HEK293 (cell line): ENCODE data around the gene LMNA.

ENCODE experiments used
- BCL11B ChIP-seq: fragments of 450-650 bp; formaldehyde crosslinking; IDR thresholded peaks from 2 replicates; pipeline ENCODE4 v1.5.1; 2016; ENCODE audit warnings: low read depth, missing biosample characterization, missing genetic modification characterization
- ELK4 ChIP-seq: IDR thresholded peaks from 2 replicates; pipeline ENCODE4 v1.6.1; 2011; ENCODE audit warnings: mild to moderate bottlenecking, low read depth, low read length, borderline replicate concordance
- GFI1B ChIP-seq: fragments of 450-650 bp; formaldehyde crosslinking; IDR thresholded peaks from 2 replicates; pipeline ENCODE4 v1.5.1; 2016; ENCODE audit warnings: missing biosample characterization, missing genetic modification characterization
- GLI2 ChIP-seq: fragments of 450-650 bp; formaldehyde crosslinking; IDR thresholded peaks from 2 replicates; pipeline ENCODE4; 2017; ENCODE audit warnings: missing biosample characterization, missing genetic modification characterization, low read depth, borderline replicate concordance
- PATZ1 ChIP-seq: fragments of 450-650 bp; formaldehyde crosslinking; IDR thresholded peaks from 2 replicates; pipeline ENCODE4 v1.5.1; 2016; ENCODE audit warnings: missing biosample characterization, missing genetic modification characterization
- SP7 ChIP-seq: fragments of 450-650 bp; formaldehyde crosslinking; IDR thresholded peaks from 2 replicates; pipeline ENCODE4 v1.5.1; 2016; ENCODE audit warnings: missing biosample characterization, missing genetic modification characterization
- TCF7L2 ChIP-seq: IDR thresholded peaks from 2 replicates; pipeline ENCODE4 v1.6.1; 2011; ENCODE audit warnings: low read depth, mild to moderate bottlenecking, inconsistent platforms, low read length, moderate library complexity, borderline replicate concordance
- ZBTB48 ChIP-seq: fragments of 450-650 bp; formaldehyde crosslinking; IDR thresholded peaks from 2 replicates; pipeline ENCODE4 v1.5.1; 2016; ENCODE audit warnings: missing biosample characterization, missing genetic modification characterization
- ZNF169 ChIP-seq: fragments of 450-650 bp; formaldehyde crosslinking; IDR thresholded peaks from 2 replicates; pipeline ENCODE4 v1.5.1; 2016; ENCODE audit warnings: missing biosample characterization, missing genetic modification characterization
- ZNF184 ChIP-seq: fragments of 450-650 bp; IDR thresholded peaks from 2 replicates; pipeline ENCODE4 v1.5.1; 2018; ENCODE audit warnings: missing biosample characterization, mild to moderate bottlenecking, missing genetic modification characterization
- ZNF202 ChIP-seq: fragments of 450-650 bp; formaldehyde crosslinking; IDR thresholded peaks from 2 replicates; pipeline ENCODE4 v1.5.1; 2016; ENCODE audit warnings: missing biosample characterization, missing genetic modification characterization, borderline replicate concordance
- ZNF23 ChIP-seq: fragments of 450-650 bp; formaldehyde crosslinking; IDR thresholded peaks from 2 replicates; pipeline ENCODE4 v1.5.1; 2016; ENCODE audit warnings: missing biosample characterization, missing genetic modification characterization, borderline replicate concordance
- ZNF449 ChIP-seq: fragments of 450-650 bp; formaldehyde crosslinking; IDR thresholded peaks from 2 replicates; pipeline ENCODE4 v1.5.1; 2017; ENCODE audit warnings: missing biosample characterization, mild to moderate bottlenecking, missing genetic modification characterization, moderate library complexity
- ZNF488 ChIP-seq: fragments of 450-650 bp; formaldehyde crosslinking; IDR thresholded peaks from 2 replicates; pipeline ENCODE4 v1.5.1; 2016; ENCODE audit warnings: missing biosample characterization, missing genetic modification characterization
- ZNF530 ChIP-seq: fragments of 450-650 bp; formaldehyde crosslinking; IDR thresholded peaks from 2 replicates; pipeline ENCODE4 v1.5.1; 2016; ENCODE audit warnings: low read depth, missing biosample characterization, missing genetic modification characterization
- ZNF560 ChIP-seq: fragments of 450-650 bp; formaldehyde crosslinking; IDR thresholded peaks from 2 replicates; pipeline ENCODE4 v1.5.1; 2017; ENCODE audit warnings: missing biosample characterization, missing genetic modification characterization, borderline replicate concordance
- ZNF561 ChIP-seq: fragments of 450-650 bp; IDR thresholded peaks from 2 replicates; pipeline ENCODE4 v1.5.1; 2018; ENCODE audit warnings: missing biosample characterization, missing genetic modification characterization, borderline replicate concordance
- ZNF585B ChIP-seq: fragments of 450-650 bp; formaldehyde crosslinking; IDR thresholded peaks from 2 replicates; pipeline ENCODE4 v1.5.1; 2016; ENCODE audit warnings: missing biosample characterization, missing genetic modification characterization
- ZNF596 ChIP-seq: fragments of 450-650 bp; IDR thresholded peaks from 2 replicates; pipeline ENCODE4 v1.5.0; 2018; ENCODE audit warnings: missing biosample characterization, mild to moderate bottlenecking, missing genetic modification characterization, moderate library complexity
- ZNF610 ChIP-seq: fragments of 450-650 bp; formaldehyde crosslinking; IDR thresholded peaks from 2 replicates; pipeline ENCODE4 v1.5.1; 2016; ENCODE audit warnings: missing biosample characterization, missing genetic modification characterization, borderline replicate concordance
- ZNF645 ChIP-seq: fragments of 450-650 bp; formaldehyde crosslinking; IDR thresholded peaks from 2 replicates; pipeline ENCODE4; 2016; ENCODE audit warnings: missing biosample characterization, missing genetic modification characterization
- ZNF664 ChIP-seq: fragments of 450-650 bp; formaldehyde crosslinking; IDR thresholded peaks from 2 replicates; pipeline ENCODE4 v1.5.1; 2016; ENCODE audit warnings: missing biosample characterization, missing genetic modification characterization
- ZNF677 ChIP-seq: fragments of 450-650 bp; IDR thresholded peaks from 2 replicates; pipeline ENCODE4 v1.5.0; 2018; ENCODE audit warnings: missing biosample characterization, mild to moderate bottlenecking, missing genetic modification characterization, moderate library complexity
- ZNF704 ChIP-seq: fragments of 450-650 bp; formaldehyde crosslinking; IDR thresholded peaks from 2 replicates; pipeline ENCODE4 v1.5.1; 2016; ENCODE audit warnings: missing biosample characterization, missing genetic modification characterization
- ZNF76 ChIP-seq: fragments of 450-650 bp; formaldehyde crosslinking; IDR thresholded peaks from 2 replicates; pipeline ENCODE4; 2016; ENCODE audit warnings: low read depth, missing biosample characterization, missing genetic modification characterization, borderline replicate concordance
- ZNF830 ChIP-seq: fragments of 450-650 bp; IDR thresholded peaks from 2 replicates; pipeline ENCODE4 v1.5.0; 2018; ENCODE audit warnings: missing biosample characterization, missing genetic modification characterization, low read depth, mild to moderate bottlenecking, moderate library complexity
- ZSCAN18 ChIP-seq: fragments of 450-650 bp; formaldehyde crosslinking; IDR thresholded peaks from 2 replicates; pipeline ENCODE4 v1.5.1; 2016; ENCODE audit warnings: missing biosample characterization, missing genetic modification characterization
- ZSCAN5A ChIP-seq: fragments of 450-650 bp; formaldehyde crosslinking; IDR thresholded peaks from 2 replicates; pipeline ENCODE4 v1.5.1; 2016; ENCODE audit warnings: missing biosample characterization, missing genetic modification characterization

LMNA gene

GRCh38 chr1:156082309-156083091 is 32.0 kb upstream of the LMNA start, which contains the start of gene MEX3A (continued):
- no peak for TF ChIP-seq GLI2 (tag by site-specific recombination)
- TF ChIP-seq ZNF585B, result no peak
- no peak for TF ChIP-seq ZNF677
- TF ChIP-seq ZNF76 (tag by site-specific recombination), result peak; percentile 95
- TF ChIP-seq ZNF488 (tag by site-specific recombination), result no peak
- TF ChIP-seq ZNF560 (tag by site-specific recombination), result no peak
- no peak for TF ChIP-seq SP7 (tag by site-specific recombination)
- TF ChIP-seq ELK4, result no peak
- TF ChIP-seq PATZ1, result peak; percentile 95
- TF ChIP-seq ZNF202 (tag by site-specific recombination), result no peak
- TF ChIP-seq ZNF184 (tag by site-specific recombination), result no peak
- no peak for TF ChIP-seq ZNF610 (tag by site-specific recombination)
- TF ChIP-seq ZNF664 (tag by site-specific recombination), result peak; percentile 45; the same call in 1 of the 2 replicates
- TF ChIP-seq ZNF645 (tag by site-specific recombination), result no peak
- no peak for TF ChIP-seq ZNF830 (tag by site-specific recombination)
- no peak for TF ChIP-seq ZNF530 (tag by site-specific recombination)
- no peak for TF ChIP-seq TCF7L2
- no peak for TF ChIP-seq GFI1B (tag by site-specific recombination)
- no peak for TF ChIP-seq ZNF23 (tag by site-specific recombination)
- TF ChIP-seq ZNF596 (tag by site-specific recombination), result peak; percentile 67; the same call in 1 of the 2 replicates
- TF ChIP-seq ZSCAN5A (tag by site-specific recombination), result no peak
- TF ChIP-seq BCL11B (tag by site-specific recombination), result no peak
- TF ChIP-seq ZNF449 (tag by site-specific recombination), result no peak
- TF ChIP-seq ZNF169 (tag by site-specific recombination), result no peak
- peak; percentile 100 for TF ChIP-seq ZBTB48 (tag by site-specific recombination)
- peak; percentile 34; the same call in 1 of the 2 replicates for TF ChIP-seq ZNF561 (tag by site-specific recombination)
- no peak for TF ChIP-seq ZNF704 (tag by site-specific recombination)
- no peak for TF ChIP-seq ZSCAN18
